HCT116 (cell line): ENCODE data around the gene C10orf53. TPM values are rescaled to one million over a fixed set of nuclear protein-coding genes. Genes with fewer than 3 reads are reported as not detected.
"Not testable (repeated sequence)": the region's sequence is repeated elsewhere in the genome, so short reads cannot be mapped to it uniquely, and the experiment has no call there.

Experiments
- ATAC-seq: fragments of 200-7000 bp; cut with Tn5 transposase; 2 replicates; pipeline ENCODE4 v1.9.1; 2020; ENCODE audit warnings: mild to moderate bottlenecking, moderate library complexity
- BruUV-seq: library from RNA; stranded (reverse); fragments of 400-500 nt; replicated peaks from 2 replicates; lab custom pipeline; 2021; lab: Mats Ljungman, UMichigan
- CTCF ChIA-PET: fragments of 300-600 bp; sonication (Branson Sonifier 250); formaldehyde crosslinking; loops from one replicate; lab custom pipeline; 2021; ENCODE audit warnings: antibody characterized with exemption; lab: Charles Lee
- POLR2A ChIA-PET: fragments of 300-600, 350-600 bp; sonication (Branson Sonifier 250); formaldehyde crosslinking; loops from one replicate; lab custom pipeline; 2021; ENCODE audit warnings: antibody characterized with exemption; lab: Charles Lee
- RAD21 ChIA-PET, 2 experiments: fragments of 300-600 bp; sonication (Branson Sonifier 250); formaldehyde crosslinking; loops; one replicate each; lab custom pipeline; 2023; ENCODE audit warnings: low total read pairs in 2 of 2; ENCODE audit not compliant: uncharacterized antibody in 2 of 2, unreplicated experiment in 2 of 2, low non-redundant PET in 1 of 2; lab: Charles Lee
- DNase-seq: peaks from one replicate; pipeline ENCODE4 v3.0.0-alpha.2; 2010; ENCODE audit warnings: low read depth, low spot score
- H2AFZ ChIP-seq: fragments of 200-600 bp; shearing (Covaris generic), sonication (generic); 2 replicates; pipeline ENCODE4 v1.6.1; 2017; ENCODE audit warnings: low read depth, mixed run types, mixed read lengths, antibody characterized with exemption, low read length; ENCODE audit not compliant: poor library complexity, severe bottlenecking
- H3K27ac ChIP-seq: 2 replicates; pipeline ENCODE4 v1.5.1; 2012; ENCODE audit warnings: low read depth, low read length
- H3K27me3 ChIP-seq: fragments of 200-600 bp; sonication (generic); 2 replicates; pipeline ENCODE4 v1.6.1; 2016; ENCODE audit warnings: mixed run types, low read length, mixed read lengths; ENCODE audit not compliant: insufficient read depth
- H3K36me3 ChIP-seq, 2 experiments: fragments of 200-500 bp in 1 of 2; fragments of 200-600 bp in 1 of 2; sonication (Bioruptor generic) in 1 of 2; sonication (generic) in 1 of 2; 2 replicates each; pipeline versions ENCODE4 v1.5.1 to v1.6.1; 2014 to 2016; ENCODE audit warnings: low read length in 2 of 2, inconsistent platforms in 1 of 2, mixed read lengths in 1 of 2, mixed run types in 1 of 2; ENCODE audit not compliant: insufficient read depth in 2 of 2, control insufficient read depth in 1 of 2
- H3K4me1 ChIP-seq, 2 experiments: fragments of 200-600 bp in 1 of 2; sonication (generic) in 1 of 2; 2 replicates each; pipeline versions ENCODE4 v1.5.1 to v1.6.1; 2012 to 2017; ENCODE audit warnings: low read length in 2 of 2, inconsistent platforms in 1 of 2, mild to moderate bottlenecking in 1 of 2, mixed read lengths in 1 of 2, mixed run types in 1 of 2, moderate library complexity in 1 of 2; ENCODE audit not compliant: insufficient read depth in 2 of 2, control insufficient read depth in 1 of 2
- H3K4me2 ChIP-seq: fragments of 200-600 bp; sonication (generic); 2 replicates; pipeline ENCODE4 v1.6.1; 2017; ENCODE audit warnings: mixed run types, low read length, mixed read lengths
- H3K4me3 ChIP-seq, 2 experiments: fragments of 200-600 bp in 1 of 2; sonication (generic) in 1 of 2; replicated peaks in 1 of 2; 2 replicates each; pipeline ENCODE4 v1.5.1; 2011 to 2016; ENCODE audit warnings: low read length in 2 of 2, control low read depth in 1 of 2, low read depth in 1 of 2, mild to moderate bottlenecking in 1 of 2, mixed read lengths in 1 of 2, mixed run types in 1 of 2
- H3K79me2 ChIP-seq: fragments of 200-600 bp; sonication (generic); 2 replicates; pipeline ENCODE4 v1.6.1; 2017; ENCODE audit warnings: mild to moderate bottlenecking, mixed run types, low read length, moderate library complexity, mixed read lengths; ENCODE audit not compliant: insufficient read depth
- H3K9ac ChIP-seq: fragments of 200-600 bp; sonication (generic); 2 replicates; pipeline ENCODE4 v1.6.1; 2016; ENCODE audit warnings: low read length, mixed read lengths
- H3K9me2 ChIP-seq: fragments of 200-600 bp; sonication (generic), shearing (Covaris generic); 2 replicates; pipeline ENCODE4 v1.6.1; 2017; ENCODE audit warnings: mixed run types, mild to moderate bottlenecking, moderate library complexity; ENCODE audit not compliant: insufficient read depth
- H3K9me3 ChIP-seq, 2 experiments: fragments of 200-500 bp in 1 of 2; fragments of 200-600 bp in 1 of 2; sonication (Bioruptor generic) in 1 of 2; sonication (generic) in 1 of 2; 2 replicates each; pipeline ENCODE4 v1.6.1; 2014 to 2017; ENCODE audit warnings: low read length in 2 of 2, mixed read lengths in 2 of 2, inconsistent platforms in 1 of 2, low read depth in 1 of 2, mild to moderate bottlenecking in 1 of 2, mixed run types in 1 of 2, moderate library complexity in 1 of 2; ENCODE audit not compliant: control insufficient read depth in 1 of 2, insufficient read depth in 1 of 2
- H4K20me1 ChIP-seq: fragments of 200-600 bp; sonication (generic), shearing (Covaris generic); 2 replicates; pipeline ENCODE4 v1.6.1; 2017; ENCODE audit warnings: mixed run types, mild to moderate bottlenecking, moderate library complexity; ENCODE audit not compliant: insufficient read depth
- ATF3 ChIP-seq: IDR thresholded peaks from 2 replicates; pipeline ENCODE4 v1.6.1; 2012
- CEBPB ChIP-seq: IDR thresholded peaks from 2 replicates; pipeline ENCODE4 v1.6.1; 2012; ENCODE audit warnings: low read depth
- EGR1 ChIP-seq: IDR thresholded peaks from 2 replicates; pipeline ENCODE4 v1.6.1; 2012; ENCODE audit warnings: low read depth
- ELF1 ChIP-seq: IDR thresholded peaks from 2 replicates; pipeline ENCODE4 v1.6.1; 2012; ENCODE audit warnings: low read depth, borderline replicate concordance
- EZH2 ChIP-seq: fragments of 200-600 bp; sonication (generic); IDR thresholded peaks from 2 replicates; pipeline ENCODE4 v1.6.1; 2017; ENCODE audit warnings: antibody characterized with exemption, mixed run types
- FOSL1 ChIP-seq: IDR thresholded peaks from 2 replicates; pipeline ENCODE4 v1.6.1; 2012; ENCODE audit warnings: low read depth
- JUND ChIP-seq: IDR thresholded peaks from 2 replicates; pipeline ENCODE4 v1.6.1; 2012
- MAX ChIP-seq: IDR thresholded peaks from 2 replicates; pipeline ENCODE4 v1.6.1; 2012
- POLR2AphosphoS5 ChIP-seq: IDR thresholded peaks from 2 replicates; pipeline ENCODE4 v1.6.1; 2011; ENCODE audit warnings: mild to moderate bottlenecking, low read depth, low read length, moderate library complexity
- REST ChIP-seq: IDR thresholded peaks from 2 replicates; pipeline ENCODE4 v1.6.1; 2012; ENCODE audit warnings: low read depth
- SIN3A ChIP-seq: IDR thresholded peaks from 2 replicates; pipeline ENCODE4 v1.6.1; 2012; ENCODE audit warnings: low read depth
- SP1 ChIP-seq: IDR thresholded peaks from 2 replicates; pipeline ENCODE4 v1.6.1; 2012; ENCODE audit warnings: low read depth
- SRF ChIP-seq: IDR thresholded peaks from 2 replicates; pipeline ENCODE4 v1.6.1; 2012; ENCODE audit warnings: low read depth
- TCF7L2 ChIP-seq: IDR thresholded peaks from 2 replicates; pipeline ENCODE4 v1.7.0; 2011; ENCODE audit warnings: borderline replicate concordance, inconsistent platforms; ENCODE audit not compliant: insufficient read depth, insufficient read length; ENCODE audit errors: extremely low read depth
- YY1 ChIP-seq: IDR thresholded peaks from 2 replicates; pipeline ENCODE4 v1.6.1; 2011; ENCODE audit warnings: low read length, low read depth, moderate library complexity, mild to moderate bottlenecking; ENCODE audit not compliant: insufficient replicate concordance; ENCODE audit errors: extremely low read depth
- ZFX ChIP-seq: fragments of 450-650 bp; IDR thresholded peaks from 2 replicates; pipeline ENCODE4 v1.6.1; 2017
- ZNF274 ChIP-seq: fragments of 200-500 bp; sonication (Bioruptor generic); IDR thresholded peaks from 2 replicates; pipeline ENCODE4 v1.6.1; 2014; ENCODE audit warnings: mild to moderate bottlenecking, low read depth, low read length, inconsistent platforms
- intact Hi-C: fragments of 100-400 bp; cut with micrococcal nuclease; formaldehyde crosslinking; loops from 2 replicates; pipeline ENCODE4 v1.10.0; 2022
- total RNA-seq: library from RNA; stranded (reverse); gene quantifications from one replicate; pipeline ENCODE4 v1.2.1, GENCODE V29; 2021; ENCODE audit not compliant: unreplicated experiment

C10orf53 gene
- total RNA-seq, 1 experiment from 2014 or later = not detected

GRCh38 chr10:49678827-49679479, 498 bp upstream of the C10orf53 start:
- Histone ChIP-seq H2AFZ (no peak overlapping the region), H3K9me2 (no peaks in the 10 kb centered on the region), H3K4me2 (no peak overlapping the region), H3K9ac (no peak overlapping the region), H3K36me3 (no peaks in the 10 kb centered on the region), H3K4me1 (no peaks in the 10 kb centered on the region), H4K20me1 (no peaks in the 10 kb centered on the region), H3K4me3 (no peak overlapping the region), H3K27me3 (0 out of 2 replicates have a peak, but pooled peaks cover 6% of the 10 kb centered on the region)
- RAD21 ChIA-PET = no interaction called here
- POLR2A ChIA-PET = no interaction called here
- ATAC-seq (no peak), DNase-seq (no peak)
- intact Hi-C loops = no loop called here
- BruUV-seq = no TSS peak
- CTCF ChIA-PET = no interaction called here
- TF ChIP-seq SRF (no peak), REST (no peak), ZFX (no peak), SP1 (no peak), EGR1 (no peak), SIN3A (no peak), POLR2AphosphoS5 (no peak), CEBPB (no peak), FOSL1 (no peak), MAX (no peak), EZH2 (no peak), JUND (no peak), TCF7L2 (no peak), YY1 (no peak), ELF1 (no peak), ZNF274 (no peak), ATF3 (no peak)
- TF ChIP-seq, all 23 proteins: peak for 0
- no peaks in the 10 kb centered on the region for H3K9me3 ChIP-seq
- no peak overlapping the region for H3K27ac ChIP-seq
- no peaks in the 10 kb centered on the region for H3K79me2 ChIP-seq

GRCh38 chr10:49682449-49682848, 3.0 kb downstream of the C10orf53 start:
- CTCF ChIA-PET, H3K27ac ChIP-seq, H3K4me1 ChIP-seq, DNase-seq, H3K4me3 ChIP-seq, H3K9ac ChIP-seq, BruUV-seq, H4K20me1 ChIP-seq, H3K36me3 ChIP-seq, RAD21 ChIA-PET, H2AFZ ChIP-seq, POLR2A ChIA-PET, H3K9me2 ChIP-seq, ATAC-seq, intact Hi-C loops, H3K79me2 ChIP-seq, H3K27me3 ChIP-seq, H3K4me2 ChIP-seq, H3K9me3 ChIP-seq: not testable (repeated sequence)
